GM12875 (cell line): ENCODE measurements around the gene CHMP6.

Experiments used
- H3K4me3 ChIP-seq: one replicate; pipeline ENCODE4 v1.5.1; 2011; ENCODE audit warnings: low read depth, low read length, control low read depth
- CTCF ChIP-seq: IDR thresholded peaks from 2 replicates; pipeline ENCODE4 v1.5.1; 2011; ENCODE audit warnings: low read depth, mild to moderate bottlenecking, control low read depth, inconsistent platforms, low read length, moderate library complexity, borderline replicate concordance; ENCODE audit not compliant: insufficient read depth

CHMP6 gene

DNA sequence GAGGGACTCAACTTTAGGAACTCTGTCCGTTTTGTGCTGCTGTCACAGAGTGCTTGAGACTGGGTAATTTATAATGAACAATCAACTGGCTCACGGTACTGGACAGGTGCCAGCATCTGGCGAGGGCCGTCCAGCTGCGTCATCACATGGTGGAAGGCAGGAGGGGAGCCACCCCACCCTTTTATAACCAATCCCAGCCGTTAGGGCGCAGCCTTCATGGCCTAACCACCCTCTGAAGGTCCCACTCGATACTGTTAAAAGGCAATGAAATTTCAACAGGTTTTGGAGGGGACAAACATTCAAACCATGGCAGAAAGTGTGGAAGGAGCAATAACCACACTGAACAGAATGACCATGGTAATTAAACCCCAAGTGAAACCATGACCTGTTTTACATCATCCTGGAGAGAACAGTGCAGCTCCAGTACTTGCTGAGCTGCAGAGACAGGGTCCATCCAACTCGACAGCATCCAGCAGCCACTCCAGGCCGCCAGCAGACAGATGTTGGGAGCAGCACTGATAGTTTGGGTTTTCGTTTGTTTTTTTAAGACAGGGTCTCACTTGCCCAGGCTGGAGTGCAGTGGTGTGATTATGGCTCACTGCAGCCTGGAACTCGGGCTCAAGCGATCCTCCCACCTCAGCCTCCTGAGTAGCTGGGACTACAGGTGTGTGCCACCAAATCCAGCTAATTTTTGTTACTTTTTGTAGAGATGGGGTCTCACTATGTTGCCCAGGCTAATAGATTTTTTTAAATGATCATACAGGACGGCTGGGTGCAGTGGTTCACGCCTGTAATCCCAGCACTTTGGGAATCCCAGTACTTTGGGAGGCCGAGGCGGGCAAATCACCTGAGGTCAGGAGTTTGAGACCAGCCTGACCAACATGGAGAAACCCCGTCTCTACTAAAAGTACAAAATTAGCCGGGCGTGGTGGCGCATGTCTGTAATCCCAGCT, 11.0 kb downstream of the CHMP6 start:
- no peak for TF ChIP-seq CTCF
- no peak overlapping the region for H3K4me3 ChIP-seq

GRCh38 chr17:81003711-81004475, 12.3 kb downstream of the CHMP6 start:
- H3K4me3 ChIP-seq = no peak overlapping the region
- TF ChIP-seq CTCF = no peak

- TF ChIP-seq CTCF = no peak
Measured at GRCh38 chr17:81006891-81007290, 15.2 kb downstream of the CHMP6 start.

DNA sequence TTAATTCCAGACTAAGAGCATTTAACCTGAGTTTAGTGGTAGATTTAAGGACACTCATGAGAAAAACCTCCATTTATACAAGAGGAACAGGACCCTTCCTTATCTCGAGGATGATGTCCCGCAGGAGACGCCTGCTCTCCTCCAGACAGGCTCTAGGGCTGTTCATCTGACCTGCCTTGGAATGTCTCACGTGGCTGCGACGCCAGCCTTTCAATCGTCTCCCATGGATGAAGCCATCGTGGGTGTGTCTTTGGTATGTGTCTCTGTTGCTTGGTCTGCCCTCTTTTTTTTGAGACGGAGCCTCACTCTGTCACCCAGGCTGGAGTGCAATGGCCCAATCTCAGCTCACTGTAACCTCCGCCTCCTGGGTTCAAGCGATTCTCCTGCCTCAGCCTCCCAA, 16.5 kb downstream of the CHMP6 start:
- no peak overlapping the region for H3K4me3 ChIP-seq
- TF ChIP-seq CTCF = no peak

More at GRCh38 chr17:81006891-81007290, 15.2 kb downstream of the CHMP6 start:
- H3K4me3 ChIP-seq = no peak overlapping the region

DNA sequence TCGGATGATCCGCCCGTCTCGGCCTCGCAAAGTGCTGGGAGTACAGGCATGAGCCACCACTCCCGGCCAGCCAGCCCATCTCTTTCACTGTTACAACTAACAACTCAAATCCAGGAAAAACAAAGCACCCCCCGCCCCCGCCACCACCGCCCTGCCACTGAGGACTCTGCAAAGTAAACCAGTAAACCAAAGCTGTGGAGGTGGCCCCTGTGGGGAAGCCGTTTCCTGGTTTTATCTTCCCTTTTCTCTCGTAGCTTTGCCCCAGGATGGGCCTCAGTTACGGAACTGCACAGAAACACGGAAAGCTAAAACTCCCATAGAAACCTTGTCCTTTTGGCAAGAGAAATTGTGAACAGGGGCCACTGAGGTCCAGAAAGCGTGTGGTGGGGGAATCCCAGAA, 17.5 kb downstream of the CHMP6 start:
- no peak overlapping the region for H3K4me3 ChIP-seq
- TF ChIP-seq CTCF = no peak

DNA sequence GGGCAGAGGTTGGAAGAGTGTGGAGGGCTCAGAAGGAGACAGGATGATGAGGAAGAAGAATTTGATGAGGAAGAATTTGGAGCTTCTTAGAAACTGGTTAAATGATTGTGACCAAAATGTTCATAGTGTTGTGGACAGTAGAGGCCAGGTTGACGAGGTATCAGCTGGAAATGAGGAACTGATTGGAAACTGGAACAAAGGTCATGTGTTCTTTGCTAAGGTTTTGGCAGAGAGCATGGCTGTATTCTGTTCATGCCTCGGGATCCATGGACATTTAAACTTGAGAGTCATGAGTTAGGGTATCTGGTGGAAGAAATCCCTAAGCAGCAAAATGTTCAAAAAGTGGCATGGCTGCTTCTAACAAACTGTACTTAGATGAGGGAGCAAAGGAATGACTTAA, 19.3 kb downstream of the CHMP6 start:
- no peak for TF ChIP-seq CTCF
- H3K4me3 ChIP-seq = no peak overlapping the region
